LNCaP clone FGC (cell line): Measurements from ENCODE around the gene MRPL40.

Experiments
- DNase-seq: peaks from one replicate; pipeline ENCODE4 v3.0.0-alpha.2; 2011; ENCODE audit warnings: low read depth
- H3K4me3 ChIP-seq: 2 replicates; pipeline ENCODE4 v1.5.1; 2011; ENCODE audit warnings: mild to moderate bottlenecking, low read depth, low read length, control low read depth
- CTCF ChIP-seq: IDR thresholded peaks from 2 replicates; pipeline ENCODE4 v1.5.1; 2012; ENCODE audit warnings: mild to moderate bottlenecking; ENCODE audit not compliant: control insufficient read depth, insufficient read depth; ENCODE audit errors: extremely low read depth

The MRPL40 gene

GRCh38 chr22:19453718-19454117, 21.4 kb downstream of the MRPL40 start:
- H3K4me3 ChIP-seq: no peak overlapping the region
- no peak for TF ChIP-seq CTCF
- no peak for DNase-seq

GRCh38 chr22:19454156-19454555, 21.8 kb downstream of the MRPL40 start:
- H3K4me3 ChIP-seq: no peak overlapping the region
- TF ChIP-seq CTCF: no peak
- DNase-seq: no peak

GRCh38 chr22:19455033-19455432, 22.7 kb downstream of the MRPL40 start:
- DNase-seq: no peak
- no peak overlapping the region for H3K4me3 ChIP-seq
- no peak for TF ChIP-seq CTCF

GRCh38 chr22:19455585-19456370, 23.4 kb downstream of the MRPL40 start:
- no peak for TF ChIP-seq CTCF
- no peak for DNase-seq
- H3K4me3 ChIP-seq: no peak overlapping the region

GRCh38 chr22:19456541-19456940, 24.2 kb downstream of the MRPL40 start:
- no peak overlapping the region for H3K4me3 ChIP-seq
- no peak for TF ChIP-seq CTCF
- DNase-seq: no peak

- DNase-seq: no peak
- H3K4me3 ChIP-seq: no peak overlapping the region
- no peak for TF ChIP-seq CTCF
Observed at GRCh38 chr22:19457828-19458428, 25.6 kb downstream of the MRPL40 start.
